ENCODE measurements around the gene HENMT1.
"Not testable (repeated sequence)": the region's sequence is repeated elsewhere in the genome, so short reads cannot be mapped to it uniquely, and the experiment has no call there.

The HENMT1 gene

DNA sequence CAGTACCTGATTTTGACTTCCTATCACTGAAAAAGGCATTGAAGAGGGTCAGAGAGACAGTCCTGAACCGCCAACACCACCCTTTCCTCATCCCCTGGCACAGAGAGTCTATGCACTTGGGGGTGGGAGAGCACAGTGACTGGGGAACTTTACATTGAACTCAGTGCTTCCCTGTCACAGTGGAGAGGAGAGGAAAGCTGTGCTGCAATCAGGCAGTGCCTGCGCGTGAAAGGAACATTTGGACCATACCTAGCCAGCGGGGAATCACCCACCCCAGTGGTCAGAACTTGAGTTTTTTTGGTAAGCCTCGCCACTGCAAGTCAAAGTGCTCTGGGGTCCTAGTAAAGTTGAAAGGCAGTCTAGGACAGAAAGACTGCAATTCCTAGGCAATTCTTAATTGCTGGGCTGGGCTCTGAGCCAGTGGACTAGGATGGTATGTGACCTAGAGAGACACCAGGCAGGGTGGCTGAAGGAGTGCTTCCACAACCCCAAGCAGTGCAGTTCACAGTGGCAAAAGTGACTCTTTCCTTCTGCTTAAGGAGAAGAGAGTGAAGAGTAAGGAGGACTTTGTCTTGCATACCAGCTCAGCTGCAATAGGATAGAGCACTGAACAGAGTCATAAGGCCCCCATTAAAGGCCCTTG is 9.4 kb upstream of the HENMT1 start:
- DNase-seq: no peak

DNA sequence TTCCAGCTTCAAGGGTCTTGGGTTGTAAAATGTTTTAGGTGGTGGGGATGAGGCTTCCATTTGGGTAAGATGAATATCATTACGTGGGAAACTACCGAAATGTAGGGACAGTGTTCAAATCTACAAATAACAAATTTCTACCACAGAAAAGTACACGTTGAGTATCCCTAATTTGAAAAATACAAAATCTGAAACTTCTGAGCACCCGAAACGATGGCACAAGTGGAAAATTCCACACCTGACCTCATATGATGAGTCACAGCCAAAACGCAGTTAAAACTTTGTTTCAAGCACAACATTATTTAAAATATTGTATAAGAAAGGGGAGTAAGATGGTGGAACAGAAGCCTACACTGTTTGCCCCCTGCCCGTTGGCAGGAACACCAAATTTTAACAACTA is 8.8 kb upstream of the HENMT1 start:
- DNase-seq: no peak

DNA sequence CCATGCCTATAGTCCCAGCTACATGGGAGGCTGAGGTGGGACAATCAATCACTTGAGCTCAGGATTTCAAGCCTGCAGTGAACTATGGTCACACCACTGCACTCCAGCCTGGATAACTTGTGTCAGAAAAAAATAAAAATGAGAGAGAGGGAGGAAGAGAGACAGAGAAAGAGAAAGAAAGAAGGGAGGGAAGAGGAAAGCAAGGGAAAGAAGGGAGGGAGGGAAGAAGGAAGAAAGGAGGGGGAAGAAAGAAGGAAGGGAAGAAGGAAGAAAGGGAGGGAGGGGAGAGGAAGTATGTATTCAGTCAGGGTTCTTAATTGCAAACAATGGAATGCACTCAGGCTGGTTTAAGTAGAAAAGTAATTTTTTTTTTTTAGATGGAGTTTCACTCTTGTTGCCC is 7.9 kb upstream of the HENMT1 start:
- no peak for DNase-seq

DNA sequence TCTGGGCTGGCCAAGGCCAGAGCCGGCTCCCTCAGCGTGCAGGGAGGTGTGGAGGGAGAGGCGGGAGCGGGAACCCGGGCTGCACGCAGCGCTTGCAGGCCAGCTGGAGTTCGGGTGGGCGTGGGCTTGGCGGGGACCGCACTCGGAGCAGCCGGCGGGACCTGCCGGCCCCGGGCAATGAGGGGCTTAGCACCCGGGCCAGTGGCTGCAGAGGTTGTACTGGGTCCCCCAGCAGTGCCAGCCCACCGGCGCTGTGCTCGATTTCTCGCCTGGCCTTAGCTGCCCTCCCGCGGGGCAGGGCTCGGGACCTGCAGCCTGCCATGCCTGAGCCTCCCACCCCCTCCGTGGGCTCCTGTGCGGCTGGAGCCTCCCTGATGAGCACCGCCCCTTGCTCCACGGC is 6.5 kb upstream of the HENMT1 start:
- not testable (repeated sequence) for DNase-seq

DNA sequence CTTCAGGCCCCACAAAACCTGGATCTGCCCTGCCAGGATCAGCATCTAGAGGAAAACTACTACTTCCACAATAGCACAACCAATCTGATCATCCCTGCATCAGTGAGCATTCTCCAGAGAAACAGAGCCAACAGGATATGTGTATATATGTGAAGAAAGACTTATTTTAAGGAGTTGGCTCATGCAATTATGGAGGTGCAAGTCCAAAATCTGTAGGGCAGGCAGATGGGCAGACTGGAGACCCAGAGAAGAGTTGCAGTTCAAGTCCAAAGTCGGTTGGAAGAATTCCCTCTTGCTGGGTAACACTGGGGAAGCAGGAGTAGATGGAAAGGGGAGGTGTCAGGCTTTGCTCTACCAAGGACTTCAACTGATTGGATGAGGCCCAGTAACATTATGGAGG is 4.9 kb upstream of the HENMT1 start:
- DNase-seq: no peak

DNA sequence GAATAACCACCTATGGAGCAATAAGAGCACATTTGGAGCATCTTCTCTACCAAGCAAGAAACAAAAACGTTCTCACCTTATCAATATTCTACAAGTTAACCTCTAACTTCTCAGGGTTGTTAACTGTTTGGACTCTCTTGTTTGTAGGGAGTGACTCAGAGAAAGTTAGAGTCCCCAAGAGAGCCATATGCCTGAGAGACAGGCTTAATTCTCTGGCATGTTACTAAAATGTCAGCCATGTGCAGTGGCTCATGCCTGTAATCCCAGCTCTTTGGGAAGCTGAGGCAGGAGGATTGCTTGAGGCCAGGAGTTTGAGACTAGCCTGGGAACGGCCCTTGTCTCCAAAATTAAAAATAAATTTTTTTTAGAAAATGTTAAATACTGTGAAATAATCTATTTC is 4.2 kb upstream of the HENMT1 start:
- no peak for DNase-seq

DNA sequence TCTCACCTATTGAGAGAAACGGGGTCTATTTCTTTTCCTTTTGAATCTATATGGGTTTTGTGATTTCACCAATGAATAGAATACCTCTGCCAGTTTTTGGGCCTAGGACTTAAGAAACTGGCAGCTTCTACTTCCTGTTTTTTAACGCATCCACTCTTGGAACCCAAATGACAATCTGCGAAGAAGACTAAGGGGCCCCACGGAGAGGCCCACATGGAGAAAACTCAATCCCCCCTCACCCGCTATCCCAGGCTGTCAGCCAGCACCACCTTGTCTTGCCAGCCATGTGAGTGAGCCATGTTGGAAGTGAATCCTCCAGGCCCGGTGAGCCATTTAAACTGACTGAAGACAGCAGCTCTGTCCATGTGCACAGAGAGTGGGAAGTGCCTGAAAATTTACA is 3.6 kb upstream of the HENMT1 start:
- DNase-seq: no peak

DNA sequence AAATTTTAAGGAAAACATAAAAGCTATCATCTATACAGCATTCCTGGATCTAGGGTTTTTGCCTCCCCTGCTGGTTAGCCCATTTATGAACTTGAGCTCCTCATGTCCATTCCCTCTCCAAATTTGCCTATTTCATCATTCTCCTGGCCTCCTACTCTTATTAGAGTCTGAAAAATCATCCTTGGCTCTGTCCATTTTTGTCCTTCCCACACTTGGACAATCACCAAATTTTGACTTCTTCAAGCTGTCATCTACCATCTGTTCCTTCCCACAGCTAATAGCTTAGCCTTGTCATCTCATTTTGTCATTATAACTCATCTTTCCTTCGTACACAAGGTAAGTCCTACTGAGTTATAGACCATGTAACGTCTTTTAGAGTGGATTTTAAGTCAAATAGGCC is 2.2 kb upstream of the HENMT1 start:
- no peak for DNase-seq

DNA sequence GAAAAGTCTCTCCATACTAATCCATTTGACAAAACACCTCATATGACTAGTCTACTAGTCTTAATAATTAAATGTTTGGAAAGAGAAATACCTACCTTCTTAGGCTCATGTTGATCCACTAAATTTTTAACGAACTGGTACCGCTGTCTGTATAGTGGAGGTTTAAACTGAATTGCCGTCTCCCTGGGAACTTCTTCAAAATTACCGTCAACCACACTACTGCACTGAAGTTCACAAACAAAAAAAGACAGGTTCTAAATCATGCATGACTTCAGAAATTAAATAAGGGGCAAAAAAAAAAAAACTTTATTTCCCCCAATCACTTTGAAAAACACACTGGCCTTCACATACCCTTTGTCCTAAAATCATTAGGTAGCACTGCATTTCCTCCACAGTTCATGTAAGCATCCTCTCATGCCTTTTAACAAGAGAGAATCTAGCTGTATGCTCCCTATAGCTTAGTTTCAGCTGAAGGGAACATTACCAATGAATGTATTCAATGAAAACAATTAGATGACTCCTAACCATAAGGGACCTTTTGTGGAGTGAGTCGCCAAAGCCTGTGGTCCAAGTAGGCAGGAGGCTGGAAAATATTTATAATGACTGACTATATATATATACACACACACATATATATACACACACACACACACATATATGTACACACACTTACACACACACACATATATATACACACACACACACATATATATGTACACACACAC is 3.4 kb downstream of the HENMT1 start:
- no peak for DNase-seq

DNA sequence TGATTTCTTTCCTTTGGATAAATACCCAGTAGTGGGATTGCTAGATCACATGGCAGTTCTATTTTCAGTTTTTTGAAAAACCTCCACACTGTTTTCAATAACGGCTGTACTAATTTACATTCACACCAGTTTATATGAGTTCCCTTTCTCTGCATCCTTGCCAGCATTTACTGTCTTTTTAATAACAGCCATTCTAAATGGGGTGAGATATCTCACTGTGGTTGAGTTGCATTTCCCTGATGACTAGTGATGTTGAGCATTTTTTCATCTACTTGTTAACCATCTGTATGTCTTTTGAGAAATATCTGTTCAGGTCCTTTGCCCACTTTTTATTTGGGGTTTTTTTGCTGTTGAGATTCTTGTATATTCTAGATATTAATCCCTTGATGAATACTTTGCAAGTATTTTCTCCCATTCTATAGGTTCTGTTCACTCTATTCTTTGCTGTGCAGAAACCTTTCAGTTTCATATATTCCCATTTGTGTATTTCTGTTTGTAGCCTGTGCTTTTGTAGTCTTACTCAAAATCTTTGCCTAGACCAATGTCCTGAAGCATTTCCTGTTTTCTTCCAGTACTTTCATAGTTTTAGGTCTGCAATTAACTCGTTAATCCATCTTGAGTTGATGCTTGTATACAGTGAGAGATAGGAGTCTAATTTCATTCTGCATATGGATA is 7.3 kb downstream of the HENMT1 start:
- DNase-seq: no peak

DNA sequence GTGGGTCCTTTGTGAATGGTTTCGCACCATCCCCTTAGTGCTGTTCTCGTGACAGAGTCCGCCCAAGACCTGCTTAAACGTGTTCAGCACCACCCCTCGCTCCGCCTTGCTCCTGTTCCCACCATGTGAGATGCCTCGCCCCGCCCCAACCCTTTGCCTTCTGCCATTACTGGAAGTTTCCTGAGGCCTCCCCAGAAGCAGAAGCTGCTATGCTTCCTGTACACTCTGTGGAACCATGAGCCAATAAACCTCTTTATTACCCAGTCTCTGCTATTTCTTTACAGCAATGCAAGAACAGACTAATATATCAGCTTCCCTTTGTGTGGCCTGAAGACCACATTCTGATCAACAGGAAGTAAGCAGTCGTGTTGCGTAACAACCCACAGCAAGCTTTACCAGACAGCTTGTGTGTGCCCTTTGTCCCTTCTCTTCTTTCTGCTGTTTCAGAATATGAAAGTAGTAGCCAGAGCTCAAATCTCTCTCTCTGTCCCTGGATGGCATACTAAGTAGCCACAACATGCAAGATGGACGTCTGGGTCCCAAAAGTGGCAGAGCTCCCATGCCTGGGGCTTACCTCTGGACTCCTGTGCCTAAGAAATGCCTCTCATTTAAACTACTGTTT is 14.1 kb downstream of the HENMT1 start:
- DNase-seq: peak; percentile 17

DNA sequence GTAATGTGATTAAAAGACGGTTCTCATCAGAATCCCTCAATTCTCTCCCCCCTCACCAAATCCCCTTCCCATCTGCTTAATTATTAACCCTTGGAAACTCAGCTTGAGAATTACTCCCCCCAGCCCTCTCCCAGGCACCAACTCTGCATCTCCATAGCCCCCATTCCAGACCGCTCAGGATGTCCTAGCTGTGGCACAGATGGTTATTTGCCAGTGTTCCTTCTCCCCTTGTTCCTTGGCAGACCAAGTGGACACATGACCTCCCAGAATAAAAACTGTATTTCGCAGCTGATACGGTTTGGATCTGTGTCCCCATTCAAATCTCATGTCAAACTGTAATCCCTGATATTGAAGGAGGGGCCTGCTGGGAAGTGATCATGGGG is 14.6 kb downstream of the HENMT1 start:
- DNase-seq: no peak

DNA sequence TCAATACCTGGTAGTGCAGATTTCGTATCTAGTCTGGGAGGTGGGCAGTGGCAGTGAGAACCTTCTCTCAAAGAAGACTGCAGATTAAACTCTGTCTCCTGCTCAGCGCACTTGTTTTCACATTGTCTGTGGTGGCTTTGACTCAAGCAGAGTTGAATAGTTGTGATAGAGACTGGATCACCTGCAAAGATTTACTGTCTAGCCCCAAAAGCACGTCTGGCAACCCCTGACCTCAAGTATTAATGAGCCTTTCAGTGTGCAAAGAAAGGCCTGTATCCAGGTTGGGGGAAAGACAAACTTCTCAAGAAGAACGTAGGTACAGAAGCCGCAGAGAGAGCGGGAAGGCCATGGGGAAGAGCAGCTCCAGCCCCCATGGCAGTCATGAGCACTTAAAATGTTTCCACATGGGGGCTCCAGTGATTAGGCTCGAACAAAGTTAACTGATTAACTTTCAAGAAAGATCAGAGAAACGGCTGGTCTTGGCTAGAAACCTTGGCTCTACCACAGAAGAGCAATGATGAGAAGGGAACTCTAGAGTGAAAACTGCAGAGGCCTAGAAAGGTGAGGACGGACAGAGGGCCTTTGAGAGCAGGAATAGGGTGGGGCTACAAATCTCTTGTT is 15.2 kb downstream of the HENMT1 start:
- no peak for DNase-seq

DNA sequence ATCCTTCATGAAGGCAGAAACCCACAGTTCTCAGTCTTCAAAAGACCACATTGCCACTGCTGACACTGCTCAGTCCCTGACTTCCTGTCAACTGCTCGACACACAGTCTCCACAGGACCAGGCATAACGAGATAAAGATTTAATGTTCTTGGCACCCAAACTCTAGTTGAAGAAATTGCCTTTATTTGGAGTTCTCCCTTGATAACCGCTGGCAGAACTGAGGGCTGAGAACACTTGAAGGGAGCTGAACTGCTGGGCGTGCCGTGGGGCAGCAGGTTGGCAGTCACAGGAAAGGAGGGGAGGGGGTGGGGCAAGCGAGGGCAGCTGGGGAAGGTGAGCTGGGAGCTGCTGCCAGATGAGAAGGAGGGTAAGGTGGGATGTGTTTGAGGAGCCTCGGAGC is 15.9 kb downstream of the HENMT1 start:
- peak; percentile 18 for DNase-seq

DNA sequence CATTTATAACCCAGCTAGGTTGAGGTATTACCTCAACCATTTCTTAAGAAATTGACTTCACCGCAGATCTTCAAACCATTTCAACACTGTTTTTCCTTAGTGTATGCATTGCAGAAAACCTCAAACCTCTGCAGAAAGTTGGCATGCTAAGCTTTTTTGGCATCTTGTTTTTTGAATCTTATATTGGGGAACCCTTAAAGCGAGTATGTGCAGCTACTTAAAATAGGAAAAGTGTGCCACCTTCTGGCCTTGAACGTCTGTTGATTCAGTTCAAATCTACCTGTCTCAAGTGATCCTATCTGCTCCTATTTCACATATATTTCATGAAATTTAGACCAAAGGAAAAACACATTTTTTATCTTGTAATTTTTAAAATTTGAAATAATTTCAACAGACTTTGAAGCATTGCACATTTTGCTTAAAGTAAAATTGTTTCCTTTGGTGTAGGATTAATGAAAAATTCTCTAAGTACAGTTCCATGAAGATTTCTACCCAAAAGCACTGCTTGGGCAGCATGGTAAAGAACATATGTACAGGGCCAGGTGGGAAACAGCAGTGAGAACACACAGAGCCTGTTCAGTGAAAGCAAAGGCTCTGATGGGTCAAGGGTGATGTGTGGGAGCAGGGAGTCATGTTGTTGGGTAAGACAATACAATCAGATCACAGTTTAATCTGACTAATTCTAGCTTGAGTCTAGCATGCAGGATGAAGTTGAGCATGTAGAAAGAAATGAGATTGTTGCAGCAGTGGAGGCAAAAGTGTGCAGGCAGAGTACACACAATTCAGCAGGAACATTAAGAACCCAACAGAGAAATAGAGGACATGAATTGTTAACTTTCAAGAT is 17.2 kb downstream of the HENMT1 start:
- DNase-seq: peak; percentile 19

DNA sequence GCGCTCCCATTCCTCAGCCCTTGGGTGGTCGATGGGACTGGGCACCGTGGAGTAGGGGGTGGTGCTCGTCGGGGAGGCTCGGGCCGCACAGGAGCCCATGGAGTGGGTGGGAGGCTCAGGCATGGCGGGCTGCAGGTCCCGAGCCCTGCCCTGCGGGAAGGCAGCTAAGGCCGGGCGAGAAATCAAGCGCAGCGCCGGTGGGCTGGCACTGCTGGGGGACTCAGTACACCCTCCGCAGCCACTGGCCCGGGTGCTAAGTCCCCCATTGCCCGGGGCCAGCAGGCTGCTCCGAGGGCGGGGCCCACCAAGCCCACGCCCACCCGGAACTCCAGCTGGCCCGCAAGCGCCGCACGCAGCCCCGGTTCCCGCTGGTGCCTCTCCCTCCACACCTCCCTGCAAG is 20.0 kb downstream of the HENMT1 start:
- not testable (repeated sequence) for DNase-seq

DNA sequence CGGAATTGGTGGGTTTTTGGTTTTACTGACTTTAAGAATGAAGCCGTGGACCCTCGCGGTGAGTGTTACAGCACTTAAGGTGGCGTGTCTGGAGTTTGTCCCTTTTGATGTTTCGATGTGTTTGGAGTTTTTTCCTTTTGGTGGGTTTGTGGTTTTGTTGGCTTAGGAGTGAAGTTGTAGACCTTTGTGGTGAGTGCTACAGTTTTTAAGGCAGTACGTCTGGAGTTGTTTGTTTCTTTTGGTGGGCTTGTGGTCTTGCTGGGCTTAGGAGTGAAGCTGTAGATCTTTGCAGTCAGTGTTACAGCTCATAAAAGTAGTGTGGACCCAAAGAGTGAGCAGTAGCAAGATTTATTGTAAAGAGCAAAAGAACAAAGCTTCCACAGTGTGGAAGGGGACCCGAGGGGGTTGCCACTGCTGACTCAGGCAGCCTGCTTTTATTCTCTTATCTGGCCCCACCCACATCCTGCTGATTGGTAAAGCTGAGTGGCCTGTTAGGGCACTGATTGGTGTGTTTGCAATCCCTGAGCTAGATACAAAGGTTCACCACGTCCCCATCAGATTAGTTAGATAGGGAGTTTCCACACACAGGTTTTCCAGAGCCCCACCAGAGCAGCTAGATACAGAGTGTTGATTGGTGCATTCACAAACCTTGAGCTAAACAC is 20.9 kb downstream of the HENMT1 start:
- DNase-seq: no peak

DNA sequence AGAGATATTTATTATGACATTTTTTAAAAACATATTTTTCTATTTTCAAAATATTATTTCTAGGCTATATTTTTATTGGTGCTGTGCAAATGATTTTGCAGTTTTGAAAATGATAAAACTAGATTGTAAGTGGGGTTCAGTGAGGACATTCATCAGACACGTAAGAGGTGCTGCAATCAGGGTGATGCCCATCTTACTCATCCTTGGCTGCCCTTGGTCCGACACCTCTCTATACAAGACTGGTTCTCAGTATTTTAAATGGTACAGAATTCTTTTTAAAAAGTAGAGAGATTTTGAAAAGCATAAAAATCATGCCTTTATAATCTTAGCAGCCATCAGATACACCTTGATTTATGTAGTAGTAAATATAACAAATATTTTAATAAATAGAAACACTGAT is 24.0 kb downstream of the HENMT1 start:
- no peak for DNase-seq

DNA sequence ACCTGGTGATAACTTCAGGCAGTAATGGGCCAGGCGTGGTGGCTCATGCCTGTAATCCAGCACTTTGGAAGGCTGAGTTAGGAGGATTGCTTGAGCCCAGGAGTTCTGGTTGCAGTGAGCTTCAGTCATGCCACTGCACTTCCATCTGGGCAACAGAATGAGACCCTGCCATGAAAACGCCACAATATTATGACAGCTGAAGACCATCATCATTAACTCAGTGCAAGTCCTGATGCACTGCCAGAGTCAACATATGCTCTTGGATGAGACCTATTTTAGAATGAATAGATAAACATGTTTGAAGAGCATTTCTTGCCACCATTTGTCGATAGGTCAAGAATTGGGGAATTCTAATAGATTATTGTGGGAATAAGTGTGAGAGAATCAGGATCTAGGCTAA is 26.4 kb downstream of the HENMT1 start:
- no peak for DNase-seq

DNA sequence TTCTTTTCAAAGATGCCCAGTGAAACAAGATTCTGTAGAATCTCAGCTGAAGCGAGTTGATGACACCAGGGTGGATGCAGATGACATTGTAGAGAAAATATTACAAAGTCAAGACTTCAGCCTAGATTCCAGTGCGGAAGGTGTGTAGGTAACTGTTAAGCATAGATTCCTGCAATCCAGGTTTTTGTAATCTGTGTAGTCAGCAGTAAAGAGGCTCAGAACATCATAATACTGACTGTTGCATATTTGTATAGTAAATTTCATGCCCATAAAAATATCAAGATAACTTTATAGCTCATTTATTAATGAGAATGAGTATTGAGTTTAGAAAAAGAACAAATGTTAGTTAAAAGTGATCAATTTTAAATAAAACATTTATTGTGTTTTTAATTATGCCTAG is 32.2 kb downstream of the HENMT1 start:
- DNase-seq: no peak

DNA sequence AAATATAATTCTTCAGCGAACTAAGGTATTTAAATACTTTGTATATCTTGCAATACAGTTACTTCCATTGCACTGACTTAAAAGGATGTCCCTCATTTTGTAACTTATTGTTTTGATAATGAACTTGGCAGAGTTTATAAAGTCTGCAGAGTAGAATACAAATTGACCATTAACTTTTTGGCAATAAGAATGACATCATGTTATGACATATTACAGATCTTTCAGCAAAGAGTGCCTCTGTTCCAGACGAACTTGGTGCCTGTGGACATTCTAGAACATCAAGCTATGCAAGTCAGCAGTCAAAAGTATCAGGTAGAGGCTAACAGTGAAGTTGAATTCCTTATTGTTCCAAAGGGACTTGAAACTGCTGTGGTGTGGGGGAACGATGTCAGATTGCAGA is 32.9 kb downstream of the HENMT1 start:
- DNase-seq: no peak

DNA sequence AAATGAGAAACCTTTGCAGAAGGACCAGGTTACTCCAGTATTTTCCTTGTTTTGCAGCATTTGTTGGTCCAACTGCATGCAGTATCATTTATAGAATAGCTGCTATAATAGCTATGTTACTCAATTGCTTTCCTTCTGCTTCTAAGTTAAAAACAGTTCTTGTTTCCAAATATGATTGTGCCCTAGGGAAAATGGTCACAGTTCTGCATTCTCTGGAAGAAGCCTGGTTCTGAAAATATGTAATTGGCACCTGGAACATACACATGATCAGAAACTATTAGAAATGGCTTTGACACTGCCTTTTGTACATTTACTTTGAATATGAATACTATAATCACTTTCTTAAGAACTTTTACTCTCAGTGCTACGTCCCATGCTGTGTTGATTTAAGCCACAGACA is 33.6 kb downstream of the HENMT1 start:
- no peak for DNase-seq
